H1 (cell line): ENCODE results near the gene USE1. TPM values are rescaled to one million over a fixed set of nuclear protein-coding genes. Genes with fewer than 3 reads are reported as not detected.

Experiments used
- JUND ChIP-seq: IDR thresholded peaks from 2 replicates; pipeline ENCODE4 v1.6.1; 2011; ENCODE audit warnings: mild to moderate bottlenecking, improper control_type of control experiment, low read length
- RAD21 ChIP-seq, 2 experiments: IDR thresholded peaks in 1 of 2; conservative IDR thresholded peaks in 1 of 2; 2 replicates each; pipeline ENCODE4 v1.6.1; 2011; ENCODE audit warnings: low read depth in 2 of 2, low read length in 2 of 2, improper control_type of control experiment in 1 of 2, inconsistent platforms in 1 of 2, mild to moderate bottlenecking in 1 of 2, moderate library complexity in 1 of 2
- RBBP5 ChIP-seq: IDR thresholded peaks from 2 replicates; pipeline ENCODE4 v1.7.1; 2012; ENCODE audit warnings: low read depth, mild to moderate bottlenecking, inconsistent platforms, low read length, moderate library complexity, borderline replicate concordance
- polyA plus RNA-seq, 7 experiments: library from polyadenylated mRNA; depleted of rRNA in 3 of 7; stranded (reverse) in 5 of 7; unstranded in 2 of 7; fragments of >200 nt in 5 of 7; fragments of 200-250 nt in 2 of 7; gene quantifications; 1 replicate in 5 of 7; 2 replicates in 1 of 7; 4 replicates in 1 of 7; pipeline versions ENCODE4 v1.2.1 to v1.2.3, GENCODE V29; 2011 to 2013; ENCODE audit warnings: missing spikeins in 2 of 7, mixed read lengths in 2 of 7
- total RNA-seq: library from RNA; stranded (reverse); fragmentation: NEBNext Ultra II Directional; extraction: Animal tissue kit (Norgen Biotek cat#: 25700); gene quantifications from 2 replicates; pipeline ENCODE4 v1.2.1, GENCODE V29; 2021
- TF ChIP-seq, protein P1 (sequence below), 3 experiments: IDR thresholded peaks; 1 replicate in 2 of 3; 2 replicates in 1 of 3; pipeline versions ENCODE4 v1.5.1 to v1.6.1; 2011; ENCODE audit warnings: low read length in 3 of 3, mild to moderate bottlenecking in 3 of 3, inconsistent platforms in 2 of 3, low read depth in 1 of 3, moderate library complexity in 1 of 3; ENCODE audit not compliant: insufficient read depth in 1 of 3; ENCODE audit errors: control extremely low read depth in 1 of 3
- TF ChIP-seq, protein P2 (sequence below): IDR thresholded peaks from 2 replicates; pipeline ENCODE4 v1.6.1; 2012; ENCODE audit warnings: inconsistent platforms

Gene USE1
- total and polyA plus RNA-seq, 2 of the 8 experiments (the other 6 are each of a cell fraction or from before 2014, with no cell fraction given): 8.7 to 13.9 TPM

DNA sequence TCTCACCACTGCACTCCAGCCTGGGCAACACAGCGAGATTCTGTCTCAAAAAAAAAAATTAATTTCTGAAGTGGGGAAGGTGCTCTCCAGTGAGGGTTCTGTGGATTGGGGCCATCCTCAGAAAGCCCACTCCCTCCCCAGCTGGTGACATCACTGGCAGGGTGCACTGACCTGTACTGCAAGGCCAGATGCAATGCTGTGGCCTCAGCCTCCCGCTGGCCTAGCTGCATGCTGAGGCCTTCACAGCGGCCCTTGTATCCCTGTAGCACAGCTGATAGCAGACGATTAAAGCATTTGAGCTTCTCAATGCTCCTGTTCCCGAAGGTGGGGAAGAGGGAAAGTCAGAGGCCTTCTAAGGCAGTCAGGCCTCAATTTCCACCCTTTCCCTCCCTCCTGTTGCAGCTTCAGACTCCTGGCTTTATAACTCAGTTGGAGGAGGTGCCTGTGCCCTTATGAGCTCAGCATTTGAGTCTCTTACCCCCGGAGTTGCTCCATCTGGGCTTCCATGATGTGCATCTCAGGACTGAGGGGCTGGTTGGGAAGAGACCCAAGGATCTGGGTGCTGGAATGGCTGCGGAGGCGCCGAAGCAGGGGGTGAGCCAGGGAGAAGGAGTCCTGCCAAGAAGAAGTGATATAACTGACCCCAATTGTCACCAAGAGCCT, 44.1 kb downstream of the USE1 start (continued):
- TF ChIP-seq, protein P1, sequence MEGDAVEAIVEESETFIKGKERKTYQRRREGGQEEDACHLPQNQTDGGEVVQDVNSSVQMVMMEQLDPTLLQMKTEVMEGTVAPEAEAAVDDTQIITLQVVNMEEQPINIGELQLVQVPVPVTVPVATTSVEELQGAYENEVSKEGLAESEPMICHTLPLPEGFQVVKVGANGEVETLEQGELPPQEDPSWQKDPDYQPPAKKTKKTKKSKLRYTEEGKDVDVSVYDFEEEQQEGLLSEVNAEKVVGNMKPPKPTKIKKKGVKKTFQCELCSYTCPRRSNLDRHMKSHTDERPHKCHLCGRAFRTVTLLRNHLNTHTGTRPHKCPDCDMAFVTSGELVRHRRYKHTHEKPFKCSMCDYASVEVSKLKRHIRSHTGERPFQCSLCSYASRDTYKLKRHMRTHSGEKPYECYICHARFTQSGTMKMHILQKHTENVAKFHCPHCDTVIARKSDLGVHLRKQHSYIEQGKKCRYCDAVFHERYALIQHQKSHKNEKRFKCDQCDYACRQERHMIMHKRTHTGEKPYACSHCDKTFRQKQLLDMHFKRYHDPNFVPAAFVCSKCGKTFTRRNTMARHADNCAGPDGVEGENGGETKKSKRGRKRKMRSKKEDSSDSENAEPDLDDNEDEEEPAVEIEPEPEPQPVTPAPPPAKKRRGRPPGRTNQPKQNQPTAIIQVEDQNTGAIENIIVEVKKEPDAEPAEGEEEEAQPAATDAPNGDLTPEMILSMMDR (IDR thresholded peaks at IDR 0.05; ENCODE audit: control extremely low read depth in 1 of 3, insufficient read depth in 1 of 3, low read depth in 1 of 3, low read length in 3 of 3): no peak
- TF ChIP-seq, protein P2, sequence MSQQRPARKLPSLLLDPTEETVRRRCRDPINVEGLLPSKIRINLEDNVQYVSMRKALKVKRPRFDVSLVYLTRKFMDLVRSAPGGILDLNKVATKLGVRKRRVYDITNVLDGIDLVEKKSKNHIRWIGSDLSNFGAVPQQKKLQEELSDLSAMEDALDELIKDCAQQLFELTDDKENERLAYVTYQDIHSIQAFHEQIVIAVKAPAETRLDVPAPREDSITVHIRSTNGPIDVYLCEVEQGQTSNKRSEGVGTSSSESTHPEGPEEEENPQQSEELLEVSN: no peak
- TF ChIP-seq JUND (no peak), RAD21 (IDR thresholded peaks at IDR 0.05 in 1 of 2, conservative IDR thresholded peaks at IDR 0.05 in 1 of 2; ENCODE audit: low read depth in 2 of 2, low read length in 2 of 2) (no peak), RBBP5 (no peak)
